ENCODE data around the gene NKRF. TPM values are rescaled to one million over a fixed set of nuclear protein-coding genes. Genes with fewer than 3 reads are reported as not detected.

The NKRF gene
- total and polyA plus RNA-seq, 12 donors = 4.2 to 13.2 (median 8.6) TPM

DNA sequence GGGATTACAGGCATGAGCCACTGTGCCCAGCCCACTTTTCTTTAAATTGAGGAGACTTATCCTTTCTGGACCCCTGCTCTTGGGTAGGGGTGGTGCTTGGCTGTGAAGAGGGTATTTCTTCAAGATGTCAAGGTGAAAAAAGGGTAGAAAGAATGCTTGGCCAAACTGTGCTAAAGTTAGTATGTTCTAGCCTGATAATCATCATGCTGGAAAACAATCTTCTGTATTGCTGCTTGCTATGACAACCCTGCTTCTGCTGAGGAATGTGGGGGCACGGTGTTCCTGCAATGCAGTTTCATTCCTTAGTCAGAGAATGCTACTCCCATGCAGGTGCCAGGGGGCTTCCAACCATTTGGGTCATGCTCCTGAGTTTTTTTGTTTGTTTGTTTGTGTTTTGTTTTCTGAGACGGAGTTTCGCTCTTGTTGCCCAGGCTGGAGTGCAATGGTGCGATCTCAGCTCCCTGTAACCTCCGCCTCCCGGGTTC, 35.8 kb downstream of the NKRF start:
- Histone ChIP-seq H3K4me3 (no peak overlapping the region), H3K27me3 (no peaks in the 10 kb centered on the region), H3K4me1 (replicated peaks in 1 of 2) (peaks cover 0 to 2% of the 10 kb centered on the region in 2 donors), H3K27ac (no peak overlapping the region), H3K36me3 (replicated peaks in 1 of 2) (no peaks in the 10 kb centered on the region), H3K9me3 (replicated peaks in 1 of 3) (no peaks in the 10 kb centered on the region)
- 86 to 94% (median 90%) methylated on average over 6 of the region's 6 CpGs for WGBS, 4 donors
- TF ChIP-seq, protein P1, sequence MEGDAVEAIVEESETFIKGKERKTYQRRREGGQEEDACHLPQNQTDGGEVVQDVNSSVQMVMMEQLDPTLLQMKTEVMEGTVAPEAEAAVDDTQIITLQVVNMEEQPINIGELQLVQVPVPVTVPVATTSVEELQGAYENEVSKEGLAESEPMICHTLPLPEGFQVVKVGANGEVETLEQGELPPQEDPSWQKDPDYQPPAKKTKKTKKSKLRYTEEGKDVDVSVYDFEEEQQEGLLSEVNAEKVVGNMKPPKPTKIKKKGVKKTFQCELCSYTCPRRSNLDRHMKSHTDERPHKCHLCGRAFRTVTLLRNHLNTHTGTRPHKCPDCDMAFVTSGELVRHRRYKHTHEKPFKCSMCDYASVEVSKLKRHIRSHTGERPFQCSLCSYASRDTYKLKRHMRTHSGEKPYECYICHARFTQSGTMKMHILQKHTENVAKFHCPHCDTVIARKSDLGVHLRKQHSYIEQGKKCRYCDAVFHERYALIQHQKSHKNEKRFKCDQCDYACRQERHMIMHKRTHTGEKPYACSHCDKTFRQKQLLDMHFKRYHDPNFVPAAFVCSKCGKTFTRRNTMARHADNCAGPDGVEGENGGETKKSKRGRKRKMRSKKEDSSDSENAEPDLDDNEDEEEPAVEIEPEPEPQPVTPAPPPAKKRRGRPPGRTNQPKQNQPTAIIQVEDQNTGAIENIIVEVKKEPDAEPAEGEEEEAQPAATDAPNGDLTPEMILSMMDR (IDR thresholded peaks at IDR 0.05) = no peak
- no peak for TF ChIP-seq POLR2A (IDR thresholded peaks at IDR 0.05)
- intact Hi-C loops (cut with DNase I) = no loop called here
- DNase-seq = no peak

DNA sequence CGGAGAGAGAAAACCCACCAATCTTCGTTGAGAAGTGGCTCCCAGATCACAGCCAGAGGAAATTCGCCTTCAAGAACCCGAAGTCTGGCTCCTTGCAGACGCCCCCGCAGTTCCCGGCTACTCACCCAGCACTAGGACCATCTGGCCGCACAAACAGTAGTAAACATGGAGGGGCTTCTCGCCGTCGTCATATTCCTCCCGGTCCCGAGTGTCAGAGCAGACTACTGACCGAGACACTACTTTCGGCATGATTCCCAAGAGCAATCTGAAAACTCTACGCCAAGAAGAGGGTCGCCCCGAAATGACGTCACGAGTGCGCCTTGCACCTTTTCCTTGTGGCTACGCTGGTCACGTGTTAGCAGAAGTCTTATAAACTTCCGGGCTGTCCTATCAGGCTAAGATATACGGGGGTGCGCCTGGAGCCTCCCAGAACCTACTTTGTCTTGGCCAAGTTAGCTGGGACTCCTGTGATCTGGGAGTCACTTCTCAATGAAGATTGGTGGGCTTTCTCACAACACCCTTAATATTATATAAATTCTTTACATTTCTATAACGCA, 41.0 kb downstream of the NKRF start, which contains the start of gene STEEP1:
STEEP1 (minus strand) TSS at position 303 of the 557 bp plus-strand sequence; CDS start at position 249, 54 bp downstream.
- no peaks in the 10 kb centered on the region for H3K9me3 ChIP-seq (replicated peaks in 1 of 3)
- H3K36me3 ChIP-seq (replicated peaks in 1 of 2) = no peaks in the 10 kb centered on the region
- peak; percentile 81 to 98 (median 94) for DNase-seq
- peaks cover 0 to 4% of the 10 kb centered on the region in 2 donors for H3K4me1 ChIP-seq (replicated peaks in 1 of 2)
- WGBS, 4 donors = 1 to 29% (median 16%) methylated on average over 3 to 27 of the region's 27 CpGs
- TF ChIP-seq, protein P1 (IDR thresholded peaks at IDR 0.05) = no peak
- TF ChIP-seq POLR2A (IDR thresholded peaks at IDR 0.05) = peak in 1 of 2 donors; percentile 50
- H3K27me3 ChIP-seq = no peaks in the 10 kb centered on the region
- H3K4me3 ChIP-seq = peak within 1 kb of the TSS in 2 of 4 donors; percentile 26 to 68
- intact Hi-C loops (cut with DNase I) = no loop called here
- H3K27ac ChIP-seq = peak within 1 kb of the TSS in 3 of 5 donors; percentile 45 to 82 (median 56)

DNA sequence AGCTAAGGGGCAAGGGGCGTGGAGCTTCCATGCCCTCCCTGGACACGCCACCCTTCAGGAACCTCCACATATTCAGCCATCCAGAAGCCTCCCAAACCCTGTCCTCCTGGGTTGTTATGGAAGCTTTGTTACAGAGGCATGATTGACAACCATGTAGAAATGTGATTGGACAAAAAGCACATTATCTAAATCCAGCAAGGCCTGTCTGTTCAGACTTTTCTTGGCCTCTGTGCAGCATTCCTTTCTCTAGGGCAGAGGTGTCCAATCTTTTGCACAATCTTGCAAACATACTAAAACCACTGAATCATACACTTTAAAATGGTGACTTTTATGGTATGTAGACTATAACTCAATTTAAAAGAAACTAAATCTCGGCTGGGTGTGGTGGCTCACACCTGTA, 53.7 kb downstream of the NKRF start:
- TF ChIP-seq, protein P1 (IDR thresholded peaks at IDR 0.05) = no peak
- TF ChIP-seq POLR2A (IDR thresholded peaks at IDR 0.05) = no peak
- 62 to 94% (median 85%) methylated on average over 3 of the region's 3 CpGs for WGBS, 4 donors
- Histone ChIP-seq H3K36me3 (replicated peaks in 1 of 2) (no peaks in the 10 kb centered on the region), H3K27me3 (no peaks in the 10 kb centered on the region), H3K9me3 (replicated peaks in 1 of 3) (no peaks in the 10 kb centered on the region), H3K4me1 (replicated peaks in 1 of 2) (no peaks in the 10 kb centered on the region), H3K4me3 (no peak overlapping the region), H3K27ac (no peak overlapping the region)
- intact Hi-C loops (cut with DNase I) = no loop called here
- no peak for DNase-seq

DNA sequence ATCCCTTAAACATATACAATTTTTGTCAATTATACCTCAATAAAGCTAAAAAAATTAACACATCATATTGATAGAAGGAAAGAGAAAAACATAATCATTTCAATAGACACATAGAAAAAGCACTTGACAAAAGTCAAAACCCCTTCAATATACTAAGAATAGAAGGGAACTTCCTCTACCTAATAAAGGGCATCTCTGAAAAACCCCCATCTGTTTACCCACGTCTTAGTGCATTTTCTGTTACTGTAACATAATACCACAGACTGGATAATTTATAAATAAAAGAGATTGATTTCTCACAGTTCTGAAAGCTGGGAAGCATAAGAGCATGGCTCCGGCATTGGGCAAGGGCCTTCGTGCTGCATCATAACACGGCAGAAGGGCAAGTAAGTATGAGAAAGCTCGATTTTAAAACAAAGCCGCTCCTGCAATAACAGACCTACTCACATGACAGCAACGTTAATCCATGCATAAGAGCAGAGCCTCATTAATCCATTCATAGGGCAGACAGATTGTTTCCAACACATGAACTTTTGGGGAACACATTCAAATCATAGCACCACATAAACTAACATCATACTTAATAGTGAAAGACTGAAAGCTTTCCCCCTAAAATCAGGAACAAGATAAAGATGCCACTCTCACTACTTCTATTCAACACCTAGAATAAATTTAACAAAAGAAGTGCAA, 56.8 kb downstream of the NKRF start:
- DNase-seq = no peak
- Histone ChIP-seq H3K27me3 (no peaks in the 10 kb centered on the region), H3K36me3 (replicated peaks in 1 of 2) (no peaks in the 10 kb centered on the region), H3K4me1 (replicated peaks in 1 of 2) (no peaks in the 10 kb centered on the region), H3K27ac (no peak overlapping the region), H3K9me3 (replicated peaks in 1 of 3) (no peaks in the 10 kb centered on the region), H3K4me3 (no peak overlapping the region)
- TF ChIP-seq, protein P1 (IDR thresholded peaks at IDR 0.05) = no peak
- no peak for TF ChIP-seq POLR2A (IDR thresholded peaks at IDR 0.05)
- 55 to 86% (median 65%) methylated on average over 5 to 7 of the region's 7 CpGs for WGBS, 4 donors
- intact Hi-C loops (cut with DNase I) = no loop called here
